PC-9 (cell line): ENCODE measurements around the gene ARMC9.

Experiments
- EZH2 ChIP-seq: fragments of 200-600 bp; sonication (generic); IDR thresholded peaks from 2 replicates; pipeline ENCODE4 v1.8.0; 2017; ENCODE audit warnings: antibody characterized with exemption, low read depth
- TF ChIP-seq, protein P1 (sequence below): fragments of 200-600 bp; sonication (generic); conservative IDR thresholded peaks from 2 replicates; pipeline ENCODE4 v1.6.1; 2017; ENCODE audit warnings: mixed run types, antibody characterized with exemption, mild to moderate bottlenecking, moderate library complexity

DNA sequence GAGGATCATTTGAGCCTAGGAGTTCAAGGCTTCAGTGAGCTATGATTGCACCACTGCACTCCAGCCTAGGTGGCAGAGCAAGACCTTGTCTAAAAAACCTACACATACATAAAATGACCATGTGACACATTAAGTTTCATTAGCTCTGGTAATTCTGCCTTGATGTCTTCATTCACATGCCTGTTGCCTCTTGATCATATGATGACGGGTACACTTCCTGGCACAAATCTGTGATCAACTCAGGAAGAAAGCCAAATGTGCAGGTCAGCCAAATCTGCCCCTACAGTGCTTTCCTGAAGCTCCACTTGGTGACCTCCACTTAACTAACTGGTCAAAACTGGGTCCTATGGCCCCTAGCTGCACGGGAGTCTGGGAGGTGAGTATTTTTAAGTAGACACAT, 142.7 kb downstream of the ARMC9 start:
- TF ChIP-seq, protein P1, sequence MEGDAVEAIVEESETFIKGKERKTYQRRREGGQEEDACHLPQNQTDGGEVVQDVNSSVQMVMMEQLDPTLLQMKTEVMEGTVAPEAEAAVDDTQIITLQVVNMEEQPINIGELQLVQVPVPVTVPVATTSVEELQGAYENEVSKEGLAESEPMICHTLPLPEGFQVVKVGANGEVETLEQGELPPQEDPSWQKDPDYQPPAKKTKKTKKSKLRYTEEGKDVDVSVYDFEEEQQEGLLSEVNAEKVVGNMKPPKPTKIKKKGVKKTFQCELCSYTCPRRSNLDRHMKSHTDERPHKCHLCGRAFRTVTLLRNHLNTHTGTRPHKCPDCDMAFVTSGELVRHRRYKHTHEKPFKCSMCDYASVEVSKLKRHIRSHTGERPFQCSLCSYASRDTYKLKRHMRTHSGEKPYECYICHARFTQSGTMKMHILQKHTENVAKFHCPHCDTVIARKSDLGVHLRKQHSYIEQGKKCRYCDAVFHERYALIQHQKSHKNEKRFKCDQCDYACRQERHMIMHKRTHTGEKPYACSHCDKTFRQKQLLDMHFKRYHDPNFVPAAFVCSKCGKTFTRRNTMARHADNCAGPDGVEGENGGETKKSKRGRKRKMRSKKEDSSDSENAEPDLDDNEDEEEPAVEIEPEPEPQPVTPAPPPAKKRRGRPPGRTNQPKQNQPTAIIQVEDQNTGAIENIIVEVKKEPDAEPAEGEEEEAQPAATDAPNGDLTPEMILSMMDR, result no peak
- no peak for TF ChIP-seq EZH2
